ENCODE data around the gene CCL2. TPM values are rescaled to one million over a fixed set of nuclear protein-coding genes. Genes with fewer than 3 reads are reported as not detected.

The CCL2 gene
- total RNA-seq, 2 donors from 2014 or later = 4.6 to 13.0 TPM

DNA sequence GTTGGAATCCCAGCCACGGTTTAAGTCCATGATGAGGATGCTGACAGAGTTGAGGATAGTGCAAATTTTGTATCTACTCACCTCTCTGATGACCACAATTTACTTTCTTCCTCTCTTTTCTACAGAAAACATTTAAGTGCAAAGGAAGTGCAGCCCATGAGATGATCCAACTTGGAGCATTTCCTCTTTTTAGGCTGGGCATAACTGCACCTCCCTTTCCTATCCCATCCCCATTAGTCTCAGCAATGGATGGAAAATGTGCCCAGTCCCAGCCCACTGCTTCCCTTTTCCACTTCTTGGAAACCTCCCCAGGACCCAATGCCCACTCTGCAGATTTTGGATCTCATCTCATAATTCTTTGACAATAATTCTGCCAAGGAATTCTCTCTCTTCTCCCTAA is 47.6 kb downstream of the CCL2 start:
- intact Hi-C loops (cut with DNase I, micrococcal nuclease) = no loop called here
- ATAC-seq (no peak), DNase-seq (no peak)

GRCh38 chr17:34303606-34304005 is 48.5 kb downstream of the CCL2 start:
- no peak for DNase-seq
- intact Hi-C loops (cut with DNase I, micrococcal nuclease) = no loop called here

GRCh38 chr17:34305061-34305460 is 50.0 kb downstream of the CCL2 start:
- ATAC-seq (no peak), DNase-seq (no peak)
- intact Hi-C loops (cut with DNase I, micrococcal nuclease) = no loop called here

More at GRCh38 chr17:34303606-34304005, 48.5 kb downstream of the CCL2 start:
- no peak for ATAC-seq

DNA sequence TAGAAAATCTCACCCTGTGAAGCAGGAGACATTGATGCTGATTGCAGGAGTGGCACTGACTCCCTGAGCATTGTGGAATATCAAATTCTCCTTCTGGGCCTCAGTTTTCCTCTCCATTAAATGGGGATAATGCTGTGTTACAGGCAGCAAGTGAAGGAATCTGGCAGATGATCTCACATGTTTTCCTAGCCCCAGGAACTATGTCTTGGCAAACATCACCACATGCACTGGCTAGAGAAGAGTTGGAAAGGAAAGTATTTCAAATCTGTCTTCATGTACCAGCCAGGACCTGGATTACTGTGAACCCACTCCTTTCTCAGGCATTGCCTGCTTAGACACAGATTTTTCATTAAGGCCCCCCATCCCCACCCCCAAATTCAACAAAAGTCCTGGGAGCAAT is 50.5 kb downstream of the CCL2 start:
- intact Hi-C loops (cut with DNase I, micrococcal nuclease) = no loop called here
- no peak for DNase-seq

DNA sequence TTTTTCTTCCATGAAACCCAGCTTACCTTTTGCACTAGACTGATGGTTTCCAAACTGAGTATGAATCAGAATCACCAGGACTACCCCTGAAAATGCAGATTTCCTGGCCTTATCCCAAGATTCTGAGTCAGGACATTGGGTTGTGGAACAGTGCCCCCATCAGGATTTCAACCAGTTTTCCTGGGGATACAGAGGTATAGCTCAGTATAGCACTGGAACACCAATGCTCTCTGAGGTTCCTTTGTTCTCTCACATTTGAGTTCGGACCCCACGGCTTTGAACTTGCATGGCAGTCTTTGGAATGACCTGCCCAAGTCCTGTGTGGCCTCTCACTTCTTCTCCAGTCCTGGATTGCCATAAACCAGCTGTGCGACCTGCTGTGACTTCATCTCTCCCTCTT is 51.4 kb downstream of the CCL2 start:
- DNase-seq (no peak), ATAC-seq (no peak)
- intact Hi-C loops (cut with DNase I, micrococcal nuclease) = no loop called here

More for the DNA sequence above, 50.5 kb downstream of the CCL2 start:
- ATAC-seq = no peak

Other genes with a start within 250 kb of the CCL2 start
- not detected for gene CCL7, start 14.9 kb downstream of the CCL2 start, total RNA-seq
- 1 to 10 TPM; 1.2 to 4.9 TPM for gene CCL11, start 30.5 kb downstream of the CCL2 start, total RNA-seq
- 1 to 10 TPM in 1 of 2 donors, not detected in 1; 4.2 TPM for gene CCL8, start 64.2 kb downstream of the CCL2 start, total RNA-seq
- gene CCL13, start 101.2 kb downstream of the CCL2 start, total RNA-seq = 1 to 10 TPM; 2.6 to 7.3 TPM
- not detected for gene CCL1, start 107.9 kb downstream of the CCL2 start, total RNA-seq